Right lobe of liver (tissue), 6 donors: ENCODE data around the gene OGFOD2. TPM values are rescaled to one million over a fixed set of nuclear protein-coding genes. Genes with fewer than 3 reads are reported as not detected.

Experiments used
- ATAC-seq, 4 donors: fragments of 200-7000 bp; cut with Tn5 transposase; one replicate each; pipeline ENCODE4 v1.9.1; 2020; ENCODE audit warnings: mild to moderate bottlenecking in 4 of 4, moderate library complexity in 4 of 4
- DNase-seq, 3 donors: peaks; one replicate each; pipeline ENCODE4 v3.0.0-alpha.2; 2020
- H3K27ac ChIP-seq, 3 donors: fragments of 200-600 bp; one replicate each; pipeline ENCODE4 v1.8.0; 2022
- H3K27me3 ChIP-seq, 2 donors: fragments of 200-600 bp; one replicate each; pipeline ENCODE4 v1.8.0; 2022
- H3K36me3 ChIP-seq, 4 donors: fragments of 200-600 bp; sonication (generic) in 1 of 4; one replicate each; pipeline versions ENCODE4 v1.5.1 to v1.8.0; 2017 to 2022; ENCODE audit warnings: control low read depth in 1 of 4
- H3K4me1 ChIP-seq, 4 donors: fragments of 200-600 bp; sonication (generic) in 1 of 4; one replicate each; pipeline versions ENCODE4 v1.5.1 to v1.8.0; 2017 to 2022; ENCODE audit warnings: control low read depth in 1 of 4
- H3K4me3 ChIP-seq, 3 donors: fragments of 200-600 bp; one replicate each; pipeline ENCODE4 v1.8.0; 2022
- H3K9me3 ChIP-seq, 4 donors: fragments of 200-600 bp; sonication (generic) in 1 of 4; one replicate each; pipeline versions ENCODE4 v1.5.1 to v1.8.0; 2017 to 2022; ENCODE audit warnings: control low read depth in 1 of 4
- POLR2A ChIP-seq: fragments of 450-650 bp; IDR thresholded peaks from one replicate; pipeline ENCODE4 v1.6.1; 2017; ENCODE audit warnings: antibody characterized with exemption, mild to moderate bottlenecking
- WGBS: methylation state at CpG from one replicate; pipeline ENCODE4 v1.1.6; 2018; ENCODE audit warnings: low coverage, low lambda C conversion rate; ENCODE audit not compliant: insufficient coverage; ENCODE audit errors: missing lambda C conversion rate; 5-methylcytosine and 5-hydroxymethylcytosine counted together
- intact Hi-C, 2 donors: fragments of 100-400 bp; cut with DNase I; formaldehyde crosslinking; loops; one replicate each; pipeline versions ENCODE4 v1.11.2 to v1.14.1; 2022
- total RNA-seq, 6 experiments: library from RNA; depleted of rRNA in 2 of 6; stranded (reverse); fragments of >200 nt in 2 of 6; fragmentation: NEBNext Ultra II Directional in 3 of 6; extraction: Animal tissue kit (Norgen Biotek cat#: 25700) in 3 of 6; gene quantifications; one replicate each; pipeline versions ENCODE4 v1.1.0 to v1.2.4, GENCODE V29; 2016 to 2023
- TF ChIP-seq, protein P1 (sequence below), 4 donors: fragments of 200-600 bp in 3 of 4; fragments of 450-650 bp in 1 of 4; IDR thresholded peaks; one replicate each; pipeline versions ENCODE4 v1.5.1 to v1.8.0; 2016 to 2022; ENCODE audit warnings: antibody characterized with exemption in 4 of 4, mild to moderate bottlenecking in 2 of 4
- donor health status: DM: no; HTN: yes; CAD: no.
- donor health status: DM: no; HTN: no; CAD: no.
- donor health status: DM: no; HTN: no; CAD: no.
- donor health status: DM: no; HTN: yes; CAD: no.
- donor health status: DM: no; HTN: yes; CAD: no.

Gene OGFOD2
- total RNA-seq, 6 experiments from 2014 or later = 9.9 to 18.8 (median 14.1) TPM

DNA sequence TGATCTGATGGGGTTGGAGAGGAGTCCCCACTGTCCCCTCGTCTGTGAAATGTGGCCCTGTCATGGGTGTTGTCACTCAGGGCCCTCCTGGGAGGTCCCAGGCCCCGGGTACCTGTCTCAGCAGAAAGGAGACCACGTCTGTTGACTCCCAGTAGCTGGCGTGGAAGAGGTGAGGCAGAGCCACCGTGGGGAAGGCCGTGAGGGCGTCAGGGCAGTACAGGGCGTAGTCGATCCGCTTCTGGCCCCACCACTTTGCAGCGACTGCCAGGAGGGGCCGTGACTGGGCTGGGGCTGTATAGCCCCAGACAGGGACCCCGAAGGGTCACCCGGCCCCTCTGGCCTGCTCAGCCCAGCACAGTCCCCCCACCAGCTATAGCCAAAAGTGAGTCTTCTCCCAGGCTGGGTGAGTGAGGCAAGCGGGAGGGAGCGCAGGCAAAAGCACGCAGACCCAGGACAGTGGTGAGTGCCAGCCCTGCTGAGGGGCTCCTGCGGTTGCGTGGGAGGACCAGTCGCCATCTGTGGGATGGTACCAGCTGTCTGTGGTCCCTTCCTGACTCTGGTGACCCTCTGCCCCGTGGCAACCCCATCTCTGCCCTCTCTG lies 13.7 kb downstream of the OGFOD2 start:
- TF ChIP-seq, protein P1, sequence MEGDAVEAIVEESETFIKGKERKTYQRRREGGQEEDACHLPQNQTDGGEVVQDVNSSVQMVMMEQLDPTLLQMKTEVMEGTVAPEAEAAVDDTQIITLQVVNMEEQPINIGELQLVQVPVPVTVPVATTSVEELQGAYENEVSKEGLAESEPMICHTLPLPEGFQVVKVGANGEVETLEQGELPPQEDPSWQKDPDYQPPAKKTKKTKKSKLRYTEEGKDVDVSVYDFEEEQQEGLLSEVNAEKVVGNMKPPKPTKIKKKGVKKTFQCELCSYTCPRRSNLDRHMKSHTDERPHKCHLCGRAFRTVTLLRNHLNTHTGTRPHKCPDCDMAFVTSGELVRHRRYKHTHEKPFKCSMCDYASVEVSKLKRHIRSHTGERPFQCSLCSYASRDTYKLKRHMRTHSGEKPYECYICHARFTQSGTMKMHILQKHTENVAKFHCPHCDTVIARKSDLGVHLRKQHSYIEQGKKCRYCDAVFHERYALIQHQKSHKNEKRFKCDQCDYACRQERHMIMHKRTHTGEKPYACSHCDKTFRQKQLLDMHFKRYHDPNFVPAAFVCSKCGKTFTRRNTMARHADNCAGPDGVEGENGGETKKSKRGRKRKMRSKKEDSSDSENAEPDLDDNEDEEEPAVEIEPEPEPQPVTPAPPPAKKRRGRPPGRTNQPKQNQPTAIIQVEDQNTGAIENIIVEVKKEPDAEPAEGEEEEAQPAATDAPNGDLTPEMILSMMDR (IDR thresholded peaks at IDR 0.05) = no peak
- no peak for TF ChIP-seq POLR2A
- DNase-seq = no peak
- ATAC-seq = no peak
- intact Hi-C loops = loop anchor here in 1 of 2 donors (10.0 kb wide), 1 partner anchor 246 kb away; the partner anchor contains the start of genes MPHOSPH9 and MTRFR
- no peaks in the 10 kb centered on the region for H3K9me3 ChIP-seq
- no peak overlapping the region for H3K27ac ChIP-seq
- no peaks in the 10 kb centered on the region for H3K27me3 ChIP-seq
- H3K4me3 ChIP-seq = no peak overlapping the region
- peaks cover 0 to 31% (median 15%) of the 10 kb centered on the region in 4 donors for H3K4me1 ChIP-seq
- 72% methylated on average over 2 of the region's 21 CpGs for WGBS
- peaks cover 0 to 31% (median 8%) of the 10 kb centered on the region in 4 donors for H3K36me3 ChIP-seq

DNA sequence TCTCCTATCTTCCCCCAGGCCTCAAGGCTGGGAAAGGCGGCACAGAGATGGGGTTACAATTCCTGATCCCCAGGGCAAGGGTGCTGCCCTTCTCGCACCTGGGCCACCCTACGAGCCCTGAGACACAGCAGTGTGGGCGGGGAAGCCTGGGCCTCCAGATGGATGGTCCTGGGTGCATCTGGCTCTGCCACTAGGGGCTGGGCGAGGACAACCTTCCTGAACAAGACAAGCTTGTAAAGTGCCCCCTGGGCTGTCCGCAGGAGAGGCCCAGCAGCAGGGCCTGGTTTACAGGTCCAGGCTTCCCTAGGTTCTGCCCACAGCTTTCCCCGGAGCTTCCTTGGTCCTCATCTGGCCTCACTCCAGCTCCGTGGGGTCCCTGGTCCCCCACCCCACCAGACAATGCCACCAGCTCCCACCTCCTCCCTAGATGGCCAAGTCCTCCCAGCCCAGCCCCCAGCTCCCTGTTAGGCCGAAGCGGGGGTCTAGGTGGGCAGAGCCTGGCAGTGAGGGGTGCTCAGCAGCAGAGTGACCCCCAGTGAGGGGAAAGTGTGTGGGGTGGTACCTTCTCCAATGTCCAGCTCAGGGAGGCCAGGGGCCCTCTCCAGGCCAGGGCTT lies 14.3 kb downstream of the OGFOD2 start:
- Histone ChIP-seq H3K27ac (no peak overlapping the region), H3K4me1 (peaks cover 0 to 31% (median 13%) of the 10 kb centered on the region in 4 donors), H3K27me3 (no peaks in the 10 kb centered on the region), H3K4me3 (no peak overlapping the region), H3K36me3 (peaks cover 0 to 31% (median 8%) of the 10 kb centered on the region in 4 donors), H3K9me3 (no peaks in the 10 kb centered on the region)
- DNase-seq (no peak), ATAC-seq (no peak)
- WGBS = no CpG with 5 or more reads among the region's 10 CpGs
- intact Hi-C loops = loop anchor here in 1 of 2 donors (10.0 kb wide), 1 partner anchor 245 kb away; the partner anchor contains the start of genes MPHOSPH9 and MTRFR
- TF ChIP-seq POLR2A = no peak
- TF ChIP-seq, protein P1 (IDR thresholded peaks at IDR 0.05) = no peak

DNA sequence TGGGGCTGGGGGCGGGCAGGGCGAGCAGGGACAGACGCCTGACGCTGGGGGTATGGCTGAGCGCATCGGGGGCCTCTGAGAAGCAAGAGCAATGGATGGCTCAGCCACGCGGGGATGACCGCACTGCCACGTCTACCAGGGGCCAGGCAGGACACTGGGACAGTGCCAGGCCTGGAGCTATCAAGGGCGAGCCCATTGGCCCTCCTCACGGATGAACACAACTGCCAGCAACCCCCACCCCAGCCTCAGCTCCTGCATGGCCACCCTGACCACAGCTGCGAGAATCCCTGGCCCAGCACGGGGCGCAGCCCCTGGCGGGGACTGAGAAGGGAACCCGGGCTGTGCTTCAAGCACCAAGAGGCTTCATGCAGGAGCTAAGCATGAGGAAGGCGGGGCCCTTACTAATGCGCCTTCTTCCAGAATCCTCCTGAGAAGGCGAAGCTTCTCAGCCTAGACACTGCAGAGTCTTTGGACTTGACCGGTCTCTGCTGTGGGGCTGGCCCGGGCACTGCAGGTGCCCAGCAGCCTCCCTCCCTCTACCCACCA lies 14.9 kb downstream of the OGFOD2 start:
- H3K36me3 ChIP-seq = peaks cover 0 to 31% (median 8%) of the 10 kb centered on the region in 4 donors

DNA sequence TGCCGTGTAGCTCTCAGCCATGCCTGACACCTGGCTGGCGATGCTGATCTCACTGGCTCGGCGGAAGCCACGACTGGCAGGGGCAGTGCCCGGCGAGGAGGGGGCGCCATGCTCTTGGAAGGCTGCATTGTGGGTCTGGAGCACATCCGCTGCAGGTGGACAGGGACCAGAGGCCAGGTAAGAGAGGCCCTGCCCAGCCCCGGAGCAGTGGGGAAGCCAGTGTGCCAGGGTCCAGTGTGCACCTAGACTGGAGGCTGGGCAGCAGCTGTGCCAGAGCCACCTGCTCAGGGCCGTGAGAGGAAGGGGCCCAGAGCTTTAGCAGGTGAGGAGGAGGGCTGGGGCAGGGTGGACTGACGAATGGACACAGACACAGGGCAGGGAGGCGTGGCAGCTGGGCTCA lies 15.5 kb downstream of the OGFOD2 start:
- Histone ChIP-seq H3K9me3 (no peaks in the 10 kb centered on the region), H3K27ac (no peak overlapping the region), H3K4me1 (peaks cover 0 to 26% (median 13%) of the 10 kb centered on the region in 4 donors), H3K27me3 (no peaks in the 10 kb centered on the region), H3K36me3 (peaks cover 0 to 31% (median 7%) of the 10 kb centered on the region in 4 donors), H3K4me3 (no peak overlapping the region)
- 96% methylated on average over 5 of the region's 13 CpGs for WGBS
- DNase-seq = no peak
- intact Hi-C loops = loop anchor here in 1 of 2 donors (10.0 kb wide), 1 partner anchor 254 kb away; no protein-coding TSS in a partner anchor
- no peak for ATAC-seq
- TF ChIP-seq, protein P1 (IDR thresholded peaks at IDR 0.05) = no peak
- TF ChIP-seq POLR2A = no peak

More for the DNA sequence above, 14.9 kb downstream of the OGFOD2 start:
- Histone ChIP-seq H3K4me3 (no peak overlapping the region), H3K27ac (no peak overlapping the region), H3K27me3 (no peaks in the 10 kb centered on the region), H3K4me1 (peaks cover 0 to 26% (median 16%) of the 10 kb centered on the region in 4 donors), H3K9me3 (no peaks in the 10 kb centered on the region)
- TF ChIP-seq, protein P1 (IDR thresholded peaks at IDR 0.05) = no peak
- TF ChIP-seq POLR2A = no peak
- intact Hi-C loops = loop anchor here (10.0 kb wide), 2 partner anchors 245 to 255 kb away; partner anchors contain the start of genes MPHOSPH9 (in 1 of the 2) and MTRFR (in 1 of the 2)
- WGBS = 100% methylated on average over 3 of the region's 22 CpGs
- DNase-seq (no peak), ATAC-seq (no peak)
